Measurements from ENCODE around the gene MMP25. TPM values are rescaled to one million over a fixed set of nuclear protein-coding genes. Genes with fewer than 3 reads are reported as not detected.

The MMP25 gene
- total RNA-seq, 2 experiments from 2014 or later = 1.1 to 1.5 TPM

GRCh38 chr16:3098459-3099394 lies 52.4 kb downstream of the MMP25 start, which contains the start of gene ZSCAN10:
ZSCAN10 (minus strand) TSS chr16:3099294; CDS start chr16:3092937, 6,357 bp downstream.
- intact Hi-C loops (cut with micrococcal nuclease) = no loop called here
- no peaks in the 10 kb centered on the region for H3K36me3 Mint-ChIP-seq (ENCODE audit: low read depth)
- ATAC-seq = no peak
- no peaks in the 10 kb centered on the region for H3K9me3 Mint-ChIP-seq
- ChIA-PET POLR2A (interaction anchor here (0.9 to 3.7 kb wide), 10 partner anchors 10 to 73 kb away, joined by 3 to 21 read pairs (median 4); no protein-coding TSS in a partner anchor), CTCF (interaction anchor here (0.8 to 23.9 kb wide), 10 partner anchors 8 to 70 kb away, joined by 3 to 376 read pairs (median 4); partner anchors contain the start of genes IL32 and ZNF213)
- no peak for DNase-seq
- peak within 1 kb of the TSS; percentile 62 for H3K4me3 Mint-ChIP-seq
- no peaks in the 10 kb centered on the region for H3K27me3 Mint-ChIP-seq
- peaks cover 37% of the 10 kb centered on the region for H3K4me1 Mint-ChIP-seq (ENCODE audit: low read depth)
- H3K27ac Mint-ChIP-seq = peak within 1 kb of the TSS; percentile 83
- TF ChIP-seq CTCF (IDR thresholded peaks at IDR 0.05) = no peak

GRCh38 chr16:3099395-3099731 lies 53.0 kb downstream of the MMP25 start:
- no peak overlapping the region for H3K4me3 Mint-ChIP-seq
- ATAC-seq (no peak), DNase-seq (no peak)
- H3K27me3 Mint-ChIP-seq = no peaks in the 10 kb centered on the region
- no peaks in the 10 kb centered on the region for H3K36me3 Mint-ChIP-seq (ENCODE audit: low read depth)
- no peaks in the 10 kb centered on the region for H3K9me3 Mint-ChIP-seq
- peaks cover 37% of the 10 kb centered on the region for H3K4me1 Mint-ChIP-seq (ENCODE audit: low read depth)
- H3K27ac Mint-ChIP-seq = no peak overlapping the region
- TF ChIP-seq CTCF (IDR thresholded peaks at IDR 0.05) = no peak
- POLR2A ChIA-PET = interaction anchor here (1.0 to 3.7 kb wide), 8 partner anchors 25 to 72 kb away, joined by 3 to 21 read pairs (median 4); partner anchors contain the start of gene ZNF213
- CTCF ChIA-PET = interaction anchor here (0.9 to 23.9 kb wide), 6 partner anchors 8 to 68 kb away, joined by 3 to 376 read pairs (median 12); partner anchors contain the start of gene ZNF213
- intact Hi-C loops (cut with micrococcal nuclease) = no loop called here

DNA sequence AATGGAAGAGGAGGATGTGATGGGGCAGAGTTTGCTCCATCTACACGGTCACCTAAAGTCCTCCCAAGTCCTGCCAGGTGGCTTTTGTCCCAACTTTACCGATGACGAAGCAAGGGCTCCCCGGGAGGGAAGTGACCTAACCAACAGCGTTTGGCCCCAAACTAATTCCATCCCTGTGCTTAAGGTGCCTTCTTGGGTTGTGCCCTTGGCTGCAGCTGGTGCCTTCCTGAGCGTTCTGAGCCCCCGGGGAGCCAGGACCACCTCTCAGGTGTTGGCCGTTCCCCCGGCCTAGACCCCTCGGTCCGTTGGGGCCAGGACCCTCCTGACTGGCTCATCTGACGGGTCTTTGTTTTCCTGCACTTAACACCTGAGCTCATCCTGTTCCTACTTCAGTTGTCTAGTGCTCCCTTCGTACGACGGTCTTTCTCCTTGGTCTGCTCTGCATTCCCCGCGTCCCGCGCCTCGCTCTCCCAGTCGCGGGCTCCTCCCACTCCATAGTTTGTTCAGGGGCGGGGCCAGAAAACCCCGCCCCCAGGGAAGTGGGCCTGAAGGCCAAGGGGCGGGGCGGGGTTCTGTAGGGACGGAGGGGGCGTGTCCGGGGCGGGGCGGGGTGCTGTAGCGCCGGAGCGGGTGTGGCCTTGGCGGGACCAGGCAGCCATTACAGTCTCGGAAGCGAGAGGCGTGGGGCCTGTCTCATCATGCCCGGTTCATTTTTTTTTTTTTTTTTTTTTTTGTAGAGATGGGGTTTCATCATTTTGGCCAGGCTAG lies 53.6 kb downstream of the MMP25 start:
- Mint-ChIP-seq H3K4me3 (peak overlapping the region; percentile 62), H3K36me3 (ENCODE audit: low read depth) (no peaks in the 10 kb centered on the region), H3K4me1 (ENCODE audit: low read depth) (peaks cover 31% of the 10 kb centered on the region), H3K27me3 (no peaks in the 10 kb centered on the region), H3K9me3 (no peaks in the 10 kb centered on the region), H3K27ac (peak overlapping the region; percentile 83)
- intact Hi-C loops (cut with micrococcal nuclease) = no loop called here
- CTCF ChIA-PET = interaction anchor here (0.9 to 23.9 kb wide), 8 partner anchors 9 to 68 kb away, joined by 3 to 376 read pairs (median 12); partner anchors contain the start of gene ZNF213
- POLR2A ChIA-PET = interaction anchor here (1.0 to 3.7 kb wide), 9 partner anchors 14 to 72 kb away, joined by 3 to 21 read pairs (median 4); partner anchors contain the start of gene ZNF213
- peak; percentile 98 for DNase-seq
- TF ChIP-seq CTCF (IDR thresholded peaks at IDR 0.05) = no peak
- ATAC-seq = peak; percentile 92

GRCh38 chr16:3101018-3101840 lies 54.9 kb downstream of the MMP25 start:
- peak; percentile 91 for TF ChIP-seq CTCF (IDR thresholded peaks at IDR 0.05)
- Mint-ChIP-seq H3K4me3 (peak overlapping the region; percentile 68), H3K4me1 (ENCODE audit: low read depth) (peaks cover 27% of the 10 kb centered on the region), H3K27me3 (no peaks in the 10 kb centered on the region), H3K36me3 (ENCODE audit: low read depth) (no peaks in the 10 kb centered on the region), H3K27ac (peak overlapping the region; percentile 84), H3K9me3 (no peaks in the 10 kb centered on the region)
- CTCF ChIA-PET = interaction anchor here (0.7 to 23.9 kb wide), 15 partner anchors 7 to 73 kb away, joined by 3 to 376 read pairs (median 3); partner anchors contain the start of gene ZNF213
- intact Hi-C loops (cut with micrococcal nuclease) = no loop called here
- peak; percentile 19 for ATAC-seq
- peak; percentile 61 for DNase-seq
- POLR2A ChIA-PET = interaction anchor here (0.8 to 2.0 kb wide), 10 partner anchors 8 to 57 kb away, joined by 3 to 7 read pairs (median 3); no protein-coding TSS in a partner anchor
